Measurements from ENCODE around the gene GLIS1. TPM values are rescaled to one million over a fixed set of nuclear protein-coding genes. Genes with fewer than 3 reads are reported as not detected.

The GLIS1 gene
- total and polyA plus RNA-seq, 2 experiments from 2014 or later: 0.26 to 0.31 TPM

DNA sequence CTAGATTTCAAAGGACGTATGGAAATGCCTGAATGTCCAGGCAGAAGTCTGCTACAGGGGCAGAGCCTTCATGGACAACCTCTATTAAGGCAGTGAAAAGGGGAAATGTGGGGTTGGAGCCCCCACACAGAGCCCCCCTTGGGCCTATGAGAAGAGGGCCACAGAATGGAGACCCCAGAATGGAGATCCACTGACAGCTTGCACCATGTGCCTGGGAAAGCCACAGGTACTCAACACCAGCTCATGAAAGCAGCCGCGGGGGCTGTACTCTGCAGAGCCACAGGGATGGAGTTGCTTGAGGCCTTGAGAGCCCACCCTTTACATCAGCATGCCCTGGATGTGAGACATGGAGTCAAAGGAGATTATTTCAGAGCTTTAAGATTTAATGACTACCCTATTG is 171.1 kb downstream of the GLIS1 start (continued):
- no peak for TF ChIP-seq CTCF (conservative IDR thresholded peaks at IDR 0.05; ENCODE audit: low read depth in 2 of 2)
- TF ChIP-seq ZNF331 (CRISPR knock-in tag; IDR thresholded peaks at IDR 0.05; ENCODE audit: low read depth): no peak
- TF ChIP-seq JUNB (IDR thresholded peaks at IDR 0.05; ENCODE audit: unreplicated experiment): no peak
- no peak for TF ChIP-seq STAT1 (IDR thresholded peaks at IDR 0.05; ENCODE audit: unreplicated experiment)
- TF ChIP-seq, protein P1, sequence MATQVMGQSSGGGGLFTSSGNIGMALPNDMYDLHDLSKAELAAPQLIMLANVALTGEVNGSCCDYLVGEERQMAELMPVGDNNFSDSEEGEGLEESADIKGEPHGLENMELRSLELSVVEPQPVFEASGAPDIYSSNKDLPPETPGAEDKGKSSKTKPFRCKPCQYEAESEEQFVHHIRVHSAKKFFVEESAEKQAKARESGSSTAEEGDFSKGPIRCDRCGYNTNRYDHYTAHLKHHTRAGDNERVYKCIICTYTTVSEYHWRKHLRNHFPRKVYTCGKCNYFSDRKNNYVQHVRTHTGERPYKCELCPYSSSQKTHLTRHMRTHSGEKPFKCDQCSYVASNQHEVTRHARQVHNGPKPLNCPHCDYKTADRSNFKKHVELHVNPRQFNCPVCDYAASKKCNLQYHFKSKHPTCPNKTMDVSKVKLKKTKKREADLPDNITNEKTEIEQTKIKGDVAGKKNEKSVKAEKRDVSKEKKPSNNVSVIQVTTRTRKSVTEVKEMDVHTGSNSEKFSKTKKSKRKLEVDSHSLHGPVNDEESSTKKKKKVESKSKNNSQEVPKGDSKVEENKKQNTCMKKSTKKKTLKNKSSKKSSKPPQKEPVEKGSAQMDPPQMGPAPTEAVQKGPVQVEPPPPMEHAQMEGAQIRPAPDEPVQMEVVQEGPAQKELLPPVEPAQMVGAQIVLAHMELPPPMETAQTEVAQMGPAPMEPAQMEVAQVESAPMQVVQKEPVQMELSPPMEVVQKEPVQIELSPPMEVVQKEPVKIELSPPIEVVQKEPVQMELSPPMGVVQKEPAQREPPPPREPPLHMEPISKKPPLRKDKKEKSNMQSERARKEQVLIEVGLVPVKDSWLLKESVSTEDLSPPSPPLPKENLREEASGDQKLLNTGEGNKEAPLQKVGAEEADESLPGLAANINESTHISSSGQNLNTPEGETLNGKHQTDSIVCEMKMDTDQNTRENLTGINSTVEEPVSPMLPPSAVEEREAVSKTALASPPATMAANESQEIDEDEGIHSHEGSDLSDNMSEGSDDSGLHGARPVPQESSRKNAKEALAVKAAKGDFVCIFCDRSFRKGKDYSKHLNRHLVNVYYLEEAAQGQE (IDR thresholded peaks at IDR 0.05; ENCODE audit: unreplicated experiment): no peak

DNA sequence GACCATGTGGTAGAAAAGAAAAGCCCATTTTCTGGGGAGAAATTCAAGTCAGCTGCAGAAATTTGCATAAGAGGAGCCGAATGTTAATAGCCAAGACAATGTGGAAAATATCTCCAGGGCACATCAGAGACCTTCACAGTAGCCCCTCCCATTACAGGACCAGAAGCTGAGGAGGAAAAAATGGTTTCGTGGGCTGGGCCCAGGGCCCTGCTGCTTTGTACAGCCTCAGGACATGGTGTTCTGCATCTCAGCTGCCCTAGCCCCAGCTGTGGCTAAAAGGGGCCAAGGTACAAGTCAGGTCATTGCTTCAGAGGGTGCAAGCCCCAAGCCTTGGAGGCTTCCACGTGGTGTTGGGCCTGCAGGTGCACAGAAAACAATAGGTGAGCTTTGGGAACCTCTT is 171.5 kb downstream of the GLIS1 start:
- H3K4me3 Mint-ChIP-seq: no peak overlapping the region
- H3K4me3 ChIP-seq: no peak overlapping the region
- H3K27me3 ChIP-seq (ENCODE audit: insufficient read depth): no peaks in the 10 kb centered on the region
- 0 out of 2 replicates have a peak, but pooled peaks cover 3% of the 10 kb centered on the region for H3K9me2 ChIP-seq (ENCODE audit: insufficient read depth)
- no peaks in the 10 kb centered on the region for H4K20me1 ChIP-seq (replicated peaks; ENCODE audit: insufficient read depth)
- no peaks in the 10 kb centered on the region for H3K4me1 ChIP-seq (ENCODE audit: insufficient read depth)
- H3K27ac ChIP-seq (ENCODE audit: low read depth): no peak overlapping the region
- H3K27me3 Mint-ChIP-seq (ENCODE audit: insufficient read depth, low read depth, poor library complexity): peaks cover 3% of the 10 kb centered on the region
- H3F3A ChIP-seq (replicated peaks; ENCODE audit: low read depth): no peaks in the 10 kb centered on the region
- no peak overlapping the region for H3K4me2 ChIP-seq
- H3K79me2 ChIP-seq (replicated peaks; ENCODE audit: insufficient read depth): no peaks in the 10 kb centered on the region
- no peak for DNase-seq (ENCODE audit: low spot score)
- peaks cover 4% of the 10 kb centered on the region; the same call in 1 of the 3 replicates for H3K4me1 Mint-ChIP-seq
- H2AFZ ChIP-seq: no peak overlapping the region
- no peak overlapping the region for H3K27ac Mint-ChIP-seq
- H3K9me3 Mint-ChIP-seq: peaks cover 21% of the 10 kb centered on the region
- peaks cover 10% of the 10 kb centered on the region for H3K36me3 Mint-ChIP-seq (ENCODE audit: low read depth)
- no peak for ATAC-seq
- H3K36me3 ChIP-seq (ENCODE audit: insufficient read depth): no peaks in the 10 kb centered on the region
- TF ChIP-seq, protein P1 (IDR thresholded peaks at IDR 0.05; ENCODE audit: unreplicated experiment): no peak
- TF ChIP-seq STAT1 (IDR thresholded peaks at IDR 0.05; ENCODE audit: unreplicated experiment): no peak
- no peak for TF ChIP-seq CREB1 (CRISPR knock-in tag; IDR thresholded peaks at IDR 0.05; ENCODE audit: low read depth)
- TF ChIP-seq POLR2AphosphoS5 (IDR thresholded peaks at IDR 0.05; ENCODE audit: low read depth): no peak
- no peak for TF ChIP-seq JUNB (IDR thresholded peaks at IDR 0.05; ENCODE audit: unreplicated experiment)
- TF ChIP-seq NANOG (IDR thresholded peaks at IDR 0.05; ENCODE audit: borderline replicate concordance): no peak
- TF ChIP-seq CTCF (conservative IDR thresholded peaks at IDR 0.05; ENCODE audit: low read depth in 2 of 2): no peak
- no peak for TF ChIP-seq ZNF331 (CRISPR knock-in tag; IDR thresholded peaks at IDR 0.05; ENCODE audit: low read depth)
- TF ChIP-seq EZH2 (IDR thresholded peaks at IDR 0.05; ENCODE audit: low read depth, unreplicated experiment): no peak
- TF ChIP-seq, protein P2, sequence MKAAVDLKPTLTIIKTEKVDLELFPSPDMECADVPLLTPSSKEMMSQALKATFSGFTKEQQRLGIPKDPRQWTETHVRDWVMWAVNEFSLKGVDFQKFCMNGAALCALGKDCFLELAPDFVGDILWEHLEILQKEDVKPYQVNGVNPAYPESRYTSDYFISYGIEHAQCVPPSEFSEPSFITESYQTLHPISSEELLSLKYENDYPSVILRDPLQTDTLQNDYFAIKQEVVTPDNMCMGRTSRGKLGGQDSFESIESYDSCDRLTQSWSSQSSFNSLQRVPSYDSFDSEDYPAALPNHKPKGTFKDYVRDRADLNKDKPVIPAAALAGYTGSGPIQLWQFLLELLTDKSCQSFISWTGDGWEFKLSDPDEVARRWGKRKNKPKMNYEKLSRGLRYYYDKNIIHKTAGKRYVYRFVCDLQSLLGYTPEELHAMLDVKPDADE (IDR thresholded peaks at IDR 0.05): no peak
- TF ChIP-seq ZNF114 (CRISPR knock-in tag; IDR thresholded peaks at IDR 0.05): no peak
- no peak for TF ChIP-seq EZH2phosphoT487 (IDR thresholded peaks at IDR 0.05; ENCODE audit: unreplicated experiment)

All from GM23338 (cell line).